Activated CD8-positive, alpha-beta memory T cell treated with anti-CD3 and anti-CD28 coated beads for 4 hours (primary cell): ENCODE results near the gene PRUNE2.
"Not testable (repeated sequence)": the region's sequence is repeated elsewhere in the genome, so short reads cannot be mapped to it uniquely, and the experiment has no call there.

Experiments
- DNase-seq, 2 donors: peaks; one replicate each; pipeline ENCODE4 v3.0.0-alpha.2; 2020; ENCODE audit warnings: low read depth in 2 of 2

Gene PRUNE2

DNA sequence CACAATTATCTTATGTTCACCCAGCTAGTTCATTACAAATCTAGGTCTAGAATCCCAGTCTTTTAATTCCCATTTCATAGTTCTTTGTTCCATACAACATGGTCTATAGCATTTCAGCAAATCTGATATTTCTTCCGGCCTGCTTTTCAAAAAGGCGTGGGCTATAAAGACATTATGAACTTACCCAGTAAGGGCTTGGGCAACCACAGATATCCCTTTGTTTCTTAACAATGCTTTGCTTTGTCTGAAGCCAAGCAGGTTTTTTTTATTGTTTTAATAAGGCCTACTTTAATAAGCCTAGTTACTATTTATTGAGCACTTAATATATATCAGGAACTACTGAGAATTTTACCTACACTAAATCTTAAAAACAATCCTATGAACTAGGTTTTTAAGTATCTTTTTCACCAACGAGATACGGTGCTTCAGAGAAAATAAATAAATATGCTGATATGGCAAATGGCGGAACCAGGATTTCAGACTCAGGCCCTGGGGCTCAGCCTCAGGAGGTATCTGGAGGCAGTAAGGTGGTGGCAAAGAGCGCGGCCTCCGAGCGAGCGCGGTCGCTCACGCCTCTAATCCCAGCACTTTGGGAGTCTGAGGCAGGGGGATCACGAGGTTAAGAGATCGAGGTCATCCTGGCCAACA, 112.0 kb downstream of the PRUNE2 start:
- DNase-seq = no peak

DNA sequence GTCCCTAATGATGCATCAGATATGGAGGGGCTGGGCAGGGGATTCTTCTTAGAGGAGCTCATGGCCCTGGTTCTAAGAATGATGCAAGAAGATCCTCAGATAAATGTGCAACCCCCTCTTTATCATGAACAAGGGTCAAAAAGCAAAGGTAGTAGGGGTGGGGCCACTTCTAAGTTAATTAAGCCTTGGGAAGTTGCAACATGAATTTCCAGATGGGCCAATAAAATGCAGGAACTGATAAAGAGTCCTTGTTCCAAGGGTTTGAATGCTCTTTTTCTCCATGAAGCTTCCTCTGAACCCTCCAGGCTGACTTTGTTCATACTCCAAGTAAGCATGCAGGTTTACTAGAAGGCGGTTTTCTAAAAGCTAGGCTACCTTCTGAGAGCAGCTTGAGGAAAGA, 116.1 kb downstream of the PRUNE2 start:
- no peak for DNase-seq

DNA sequence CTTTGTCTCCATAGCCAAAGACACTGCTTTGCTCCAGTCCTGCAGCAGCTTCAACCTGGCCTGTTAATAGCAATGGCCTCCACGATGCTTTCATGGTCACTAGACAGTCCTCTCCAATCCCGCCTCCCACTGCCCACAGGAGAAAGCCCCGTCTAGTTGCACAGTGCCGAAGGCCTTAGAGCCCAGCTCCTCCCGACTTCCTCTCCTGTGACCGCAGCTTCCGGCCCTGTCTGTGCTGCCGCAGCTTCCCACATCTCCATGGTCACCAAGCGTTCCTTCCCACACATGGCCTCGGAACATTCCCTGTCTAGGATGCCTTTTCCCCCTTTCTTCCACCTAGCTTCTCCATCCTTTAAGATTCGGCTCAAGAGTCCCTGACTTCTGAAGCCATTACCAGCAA, 118.2 kb downstream of the PRUNE2 start:
- DNase-seq = no peak

DNA sequence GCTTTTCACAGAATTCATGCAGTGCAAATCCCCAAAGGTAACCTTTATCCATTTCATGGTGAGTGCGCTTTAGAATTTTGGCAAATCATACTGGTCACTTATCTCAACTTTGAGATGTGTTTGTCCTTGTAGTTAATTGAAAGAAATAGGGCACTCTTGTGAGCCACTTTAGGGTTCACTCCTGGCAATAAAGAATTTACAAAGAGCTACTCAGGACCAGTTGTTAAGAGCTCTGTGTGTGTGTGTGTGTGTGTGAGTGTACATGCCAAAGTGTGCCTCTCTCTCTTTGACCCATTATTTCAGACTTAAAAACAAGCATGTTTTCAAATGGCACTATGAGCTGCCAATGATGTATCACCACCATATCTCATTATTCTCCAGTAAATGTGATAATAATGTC, 120.4 kb downstream of the PRUNE2 start:
- DNase-seq = no peak

DNA sequence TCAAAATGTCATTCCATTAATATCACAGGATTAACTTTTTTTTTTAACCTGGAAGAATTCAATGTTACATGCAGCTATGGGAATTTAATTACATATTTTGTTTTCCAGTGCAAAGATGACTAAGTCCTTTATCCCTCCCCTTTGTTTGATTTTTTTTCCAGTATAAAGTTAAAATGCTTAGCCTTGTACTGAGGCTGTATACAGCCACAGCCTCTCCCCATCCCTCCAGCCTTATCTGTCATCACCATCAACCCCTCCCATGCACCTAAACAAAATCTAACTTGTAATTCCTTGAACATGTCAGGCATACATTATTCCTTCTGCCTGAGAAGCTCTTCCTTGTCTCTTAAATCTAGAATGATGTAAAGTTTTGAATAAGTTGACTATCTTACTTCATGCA, 121.0 kb downstream of the PRUNE2 start:
- DNase-seq = no peak

DNA sequence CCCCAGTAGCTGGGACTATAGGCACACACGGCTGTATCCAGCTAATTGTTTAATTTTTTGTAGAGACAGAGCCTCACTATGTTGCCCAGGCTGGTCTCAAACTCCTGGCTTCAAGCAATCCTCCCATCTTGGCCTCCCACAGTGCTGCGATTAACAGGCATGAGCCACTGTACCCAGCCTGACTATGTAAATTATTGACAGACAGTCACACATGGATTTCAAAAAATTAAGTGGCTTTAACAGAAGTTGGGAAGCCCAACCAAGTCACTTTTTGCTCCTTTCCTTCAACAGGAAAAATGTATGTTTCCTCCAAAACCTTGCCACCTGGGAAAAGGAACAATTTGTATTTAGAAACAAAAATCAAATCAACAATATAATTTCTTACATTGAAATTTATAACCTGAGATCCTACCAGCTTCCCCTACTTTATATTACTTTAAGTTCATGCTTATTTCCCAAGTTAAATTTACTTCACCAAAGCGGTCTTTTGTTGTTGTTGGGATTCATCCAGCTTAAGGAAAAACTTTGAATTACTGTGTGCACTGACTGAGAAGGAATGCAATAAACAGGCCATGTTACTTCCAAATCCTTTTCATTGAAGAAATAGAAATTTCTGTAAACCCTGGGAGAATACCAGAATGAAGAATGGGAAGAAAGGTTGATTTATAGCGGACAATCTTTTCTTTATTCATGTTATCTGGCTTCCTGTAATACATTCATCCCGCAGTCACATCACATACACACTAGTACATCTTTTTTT, 133.0 kb downstream of the PRUNE2 start:
- DNase-seq = no peak

DNA sequence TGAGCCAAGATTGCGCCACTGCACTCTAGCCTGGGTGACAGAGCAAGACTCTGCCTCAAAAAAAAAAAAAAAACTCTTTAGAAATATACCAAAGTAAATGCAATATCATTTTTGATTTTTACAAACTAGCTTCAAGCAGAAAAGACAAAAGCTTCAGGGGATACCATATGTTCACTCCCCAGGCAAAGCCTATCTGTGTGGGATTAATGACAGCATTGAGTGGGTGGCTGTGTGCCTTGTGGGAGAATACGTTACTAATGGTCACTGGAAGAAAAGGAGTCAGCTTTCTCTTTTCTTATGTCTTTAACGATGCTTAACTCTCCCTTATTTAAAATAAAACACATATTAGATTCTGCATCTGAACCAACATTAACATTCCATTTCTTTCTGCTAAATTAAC, 139.8 kb downstream of the PRUNE2 start:
- no peak for DNase-seq

DNA sequence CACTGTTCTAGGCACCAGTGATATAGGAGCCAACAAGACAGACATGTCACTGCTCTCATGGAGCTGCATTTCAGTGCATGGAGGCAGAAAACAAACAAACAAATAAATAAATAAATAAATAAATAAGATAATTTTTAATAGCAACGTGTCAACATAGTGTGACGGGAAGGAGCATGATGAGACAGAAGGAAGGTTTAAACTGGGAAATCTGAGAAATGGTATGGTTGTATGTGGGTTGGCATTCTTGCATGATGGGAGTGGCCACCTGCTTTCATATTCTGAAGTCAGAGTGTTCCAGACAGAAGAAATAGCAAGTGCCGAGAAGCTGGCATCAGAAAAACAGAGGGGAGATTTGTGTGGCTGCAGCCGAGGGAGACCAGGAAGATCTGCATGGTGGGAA, 141.8 kb downstream of the PRUNE2 start, which contains the start of gene PCA3:
PCA3 (plus strand) TSS at position 301 of the 400 bp plus-strand sequence.
- no peak for DNase-seq

DNA sequence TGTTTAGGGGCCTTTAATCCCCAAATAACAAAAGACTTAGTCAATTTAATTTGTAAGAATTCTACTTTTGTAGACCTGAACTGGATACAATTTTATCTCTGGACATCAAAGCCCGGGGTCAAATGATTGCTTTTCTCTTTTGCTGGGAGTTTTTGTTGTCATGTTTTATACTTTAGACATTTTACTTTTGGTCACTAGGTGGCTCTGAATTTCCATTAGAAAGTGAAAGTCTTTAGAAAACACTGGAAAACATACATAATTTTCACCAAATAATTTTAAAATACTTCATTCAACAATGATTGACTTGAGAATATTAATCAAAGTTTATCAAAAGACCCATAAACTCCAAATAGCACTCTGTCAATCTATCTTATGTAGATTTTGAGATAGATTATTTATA, 144.5 kb downstream of the PRUNE2 start:
- DNase-seq = no peak

DNA sequence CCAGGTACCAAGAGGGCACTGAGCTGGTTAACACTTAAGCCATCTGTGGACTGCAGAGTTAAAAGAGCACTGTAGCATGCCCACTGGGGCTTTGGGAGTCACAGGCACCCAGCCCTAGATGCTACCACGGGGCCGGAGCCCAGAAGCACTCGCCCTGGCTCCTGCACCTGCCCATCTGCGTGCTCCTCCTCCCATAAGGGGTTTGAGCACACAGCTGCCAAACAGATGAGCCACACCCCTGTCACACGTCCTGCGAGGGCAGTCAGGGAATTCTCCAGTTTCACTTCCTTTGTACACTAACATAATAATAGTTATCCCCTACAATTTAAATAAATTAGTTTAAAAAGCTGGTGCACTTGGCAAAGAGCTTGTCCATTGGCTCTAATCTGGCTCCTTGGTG, 146.2 kb downstream of the PRUNE2 start:
- no peak for DNase-seq

DNA sequence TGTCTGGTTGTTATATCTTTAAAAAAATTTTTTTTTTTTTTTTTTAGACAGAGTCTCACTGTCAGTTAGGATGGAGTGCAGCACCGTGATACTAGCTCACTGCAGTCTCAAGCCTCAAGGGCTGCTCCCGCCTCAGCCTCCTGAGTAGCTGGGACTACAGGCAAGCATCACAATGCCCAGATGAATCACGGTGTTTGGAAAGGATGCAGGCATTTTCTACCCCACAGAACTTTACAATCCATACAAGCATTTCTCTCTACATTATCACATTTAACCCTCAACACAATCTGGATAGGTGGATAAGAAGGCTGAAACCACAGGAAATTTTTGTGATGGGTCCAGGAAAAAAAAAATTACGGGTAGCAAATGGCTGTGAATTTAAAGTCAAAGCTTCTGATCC, 147.4 kb downstream of the PRUNE2 start:
- DNase-seq = no peak

DNA sequence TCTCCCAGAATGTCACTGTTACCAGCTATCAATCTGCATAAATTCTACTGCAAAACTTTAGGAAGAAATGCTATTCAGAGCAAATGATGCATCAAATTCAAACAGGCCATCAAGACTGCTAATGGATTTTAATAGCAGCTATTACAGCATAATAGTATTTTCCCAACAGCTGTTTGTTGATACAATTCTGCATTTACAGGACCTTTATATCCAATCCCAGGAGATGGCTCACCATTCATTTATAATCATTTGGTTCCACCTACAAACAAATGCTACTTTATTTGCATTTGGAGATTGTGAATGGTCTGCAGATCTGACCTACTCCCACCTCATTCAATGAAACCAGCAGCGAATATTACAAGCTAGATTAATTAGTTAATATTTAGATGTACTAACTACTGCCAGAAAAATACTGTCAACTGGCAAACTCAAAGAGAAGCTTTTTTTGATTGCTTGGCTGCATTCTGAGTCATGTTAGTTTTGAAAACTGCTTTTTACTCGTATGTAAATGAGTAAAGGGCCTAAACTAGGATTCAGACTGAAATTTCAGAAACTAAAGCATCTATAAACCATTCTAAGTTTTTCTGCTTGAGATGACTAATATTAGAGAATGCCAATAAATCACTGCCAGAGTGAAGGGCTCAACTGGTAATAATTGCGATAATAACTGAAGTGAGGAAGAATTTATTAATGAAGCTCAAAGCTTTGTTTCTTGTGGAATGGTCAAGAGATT, 148.8 kb downstream of the PRUNE2 start:
- no peak for DNase-seq

DNA sequence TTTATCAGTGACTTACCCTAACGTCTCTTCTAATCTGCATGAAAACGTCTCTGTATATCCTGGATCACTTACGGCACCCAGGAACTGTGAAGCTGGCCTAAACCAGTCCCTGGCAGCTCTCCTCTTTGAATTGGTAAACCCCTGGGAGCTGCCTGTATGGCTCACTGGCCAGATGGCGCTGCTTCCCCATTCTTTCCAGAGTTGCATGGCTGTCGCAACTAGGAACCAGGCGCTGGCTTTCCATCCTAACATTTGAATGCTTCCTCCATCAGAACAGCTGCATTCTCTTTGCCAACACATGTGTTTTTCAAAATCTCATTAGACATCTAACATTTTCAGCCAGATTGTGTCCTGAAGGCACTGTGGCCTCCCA, 149.7 kb downstream of the PRUNE2 start:
- DNase-seq = no peak

DNA sequence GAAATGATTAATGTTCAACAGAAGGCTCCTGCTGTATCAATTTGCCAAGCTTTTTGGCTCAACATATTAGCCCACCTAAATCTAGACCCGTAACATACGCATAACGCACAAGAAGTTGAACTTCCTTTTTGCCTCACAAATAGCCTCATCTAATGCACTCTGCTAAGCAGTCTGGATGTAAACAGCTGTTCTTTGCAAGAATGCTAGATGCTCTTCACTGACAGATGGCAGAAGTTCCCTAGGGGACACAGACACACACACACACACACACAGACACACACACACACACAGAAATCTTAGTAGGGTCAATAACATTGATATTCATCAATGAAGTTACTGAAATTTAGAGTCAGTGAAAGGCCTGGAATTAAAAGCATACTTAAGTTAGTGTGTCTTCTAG, 154.9 kb downstream of the PRUNE2 start:
- no peak for DNase-seq

DNA sequence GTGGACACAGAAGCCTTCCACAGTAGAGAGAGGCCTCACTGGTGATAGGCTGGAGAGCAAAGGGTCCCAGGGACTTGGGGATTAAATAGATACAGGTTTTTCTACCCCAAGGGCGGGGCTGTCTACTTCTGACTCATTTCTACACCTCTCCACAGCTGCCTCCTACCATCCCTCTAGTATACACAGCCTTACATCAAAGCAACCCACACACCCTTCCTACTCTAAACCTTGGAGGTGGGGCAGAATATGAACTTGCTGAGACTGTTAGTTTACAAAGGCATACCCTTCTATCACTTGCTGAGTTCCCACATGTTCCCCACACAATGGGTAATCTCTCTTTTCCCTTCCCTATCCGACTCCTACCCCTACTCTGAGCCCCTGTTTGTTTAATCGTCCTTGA, 161.6 kb downstream of the PRUNE2 start:
- no peak for DNase-seq

DNA sequence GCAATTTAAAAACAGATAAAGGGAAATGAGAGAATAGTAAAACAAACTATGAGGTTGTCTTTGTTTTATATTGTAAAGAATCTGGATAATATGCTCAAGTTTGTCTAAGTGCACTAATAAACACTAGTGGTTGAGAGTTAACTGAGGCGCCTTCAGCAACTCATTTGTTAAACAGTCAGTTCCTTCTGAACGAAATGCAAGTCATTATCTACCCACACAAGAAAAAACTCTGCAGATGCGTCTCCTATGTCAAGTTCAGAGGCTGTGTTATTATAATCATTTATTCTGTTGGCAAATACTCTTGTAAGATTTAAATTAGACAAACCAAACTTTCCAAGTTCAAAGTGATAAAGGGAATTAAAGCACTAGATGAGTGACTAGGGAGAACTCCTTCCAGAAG, 162.0 kb downstream of the PRUNE2 start:
- DNase-seq = no peak

DNA sequence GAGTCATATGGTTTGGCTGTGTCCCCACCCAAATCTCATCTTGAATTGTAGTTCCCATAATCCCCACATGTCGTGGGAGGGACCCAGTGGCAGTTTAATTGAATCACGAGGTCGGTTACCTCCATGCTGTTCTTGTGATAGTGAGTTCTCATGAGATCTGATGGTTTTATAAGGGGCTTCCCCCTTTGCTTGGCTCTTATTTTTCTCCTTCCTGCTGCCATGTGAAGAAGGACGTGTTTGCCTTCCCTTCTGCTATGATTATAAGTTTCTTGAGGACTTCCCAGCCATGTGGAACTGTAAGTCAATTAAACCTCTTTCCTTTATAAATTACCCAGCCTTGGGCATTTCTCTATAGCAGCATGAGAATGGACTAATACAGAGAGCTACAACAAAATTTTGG, 163.0 kb downstream of the PRUNE2 start:
- not testable (repeated sequence) for DNase-seq

DNA sequence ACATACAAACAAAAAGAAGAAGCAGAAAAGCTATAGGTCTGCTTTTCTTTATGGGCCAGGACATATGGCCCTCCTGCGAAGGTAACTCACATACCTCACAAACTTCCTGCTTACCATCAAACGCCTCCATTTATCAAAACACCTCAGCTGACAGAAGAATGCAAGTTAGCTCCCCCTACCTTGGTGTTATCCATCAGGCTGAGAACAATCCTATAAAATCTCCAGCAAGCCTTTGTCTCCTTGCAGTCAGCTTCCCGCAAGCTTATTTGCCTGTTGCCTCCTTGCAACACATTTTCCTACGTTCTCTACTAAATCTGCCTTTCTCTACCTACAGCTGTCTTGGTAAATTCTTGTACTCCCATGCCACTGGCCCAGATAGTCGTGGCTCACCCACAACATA, 164.4 kb downstream of the PRUNE2 start:
- DNase-seq = no peak

DNA sequence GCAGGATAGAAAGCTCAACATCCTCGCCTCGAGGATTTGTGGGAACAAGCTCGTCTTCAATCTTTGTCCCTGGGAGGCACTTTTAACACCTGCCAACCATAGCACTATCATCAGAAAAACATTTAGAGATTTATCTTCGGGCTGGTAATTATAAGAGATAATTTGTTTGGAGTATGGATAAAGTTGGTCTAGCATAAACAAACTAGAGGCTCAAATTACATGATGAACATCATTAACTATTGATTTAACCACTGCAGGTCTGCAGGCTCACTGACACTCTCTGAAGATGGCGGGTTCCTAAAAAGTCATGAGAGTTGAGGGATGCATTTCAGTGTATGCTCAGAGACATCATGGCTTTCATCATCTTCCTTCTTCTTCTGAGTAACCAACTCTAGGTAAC, 167.5 kb downstream of the PRUNE2 start:
- no peak for DNase-seq

DNA sequence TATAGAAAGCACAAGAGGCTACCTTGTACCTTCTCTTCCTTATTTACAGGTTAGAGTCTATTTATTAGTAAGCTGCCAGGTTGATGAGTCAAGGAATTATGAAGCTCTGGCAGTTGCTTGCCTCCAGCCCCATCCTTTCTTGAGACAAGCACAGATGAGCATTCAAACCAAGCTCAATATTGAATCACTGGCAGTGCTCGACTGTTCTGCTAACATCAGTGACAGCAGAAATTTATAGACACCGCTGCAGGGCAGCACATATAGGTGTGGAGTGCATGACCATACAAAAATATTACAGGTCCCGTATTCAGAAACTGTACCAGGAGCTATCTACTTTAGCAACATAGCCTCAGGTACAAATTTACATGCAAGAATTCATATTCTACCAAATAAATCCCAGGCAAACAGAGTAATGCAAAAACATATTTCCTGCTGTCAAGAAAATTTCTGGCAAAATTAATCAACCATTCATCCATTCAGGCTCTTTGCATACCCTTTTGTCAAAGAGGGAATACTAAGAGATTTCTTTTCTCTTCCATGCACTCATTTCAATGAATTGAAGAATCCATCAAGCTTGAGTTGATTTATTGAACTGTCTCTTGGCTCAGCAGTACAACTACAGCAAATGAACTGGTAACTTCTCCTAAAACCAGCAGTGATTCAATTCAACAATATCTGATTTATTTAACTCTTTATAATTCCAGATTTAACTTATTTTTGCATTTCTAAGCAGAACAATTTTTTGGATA, 168.6 kb downstream of the PRUNE2 start:
- no peak for DNase-seq

DNA sequence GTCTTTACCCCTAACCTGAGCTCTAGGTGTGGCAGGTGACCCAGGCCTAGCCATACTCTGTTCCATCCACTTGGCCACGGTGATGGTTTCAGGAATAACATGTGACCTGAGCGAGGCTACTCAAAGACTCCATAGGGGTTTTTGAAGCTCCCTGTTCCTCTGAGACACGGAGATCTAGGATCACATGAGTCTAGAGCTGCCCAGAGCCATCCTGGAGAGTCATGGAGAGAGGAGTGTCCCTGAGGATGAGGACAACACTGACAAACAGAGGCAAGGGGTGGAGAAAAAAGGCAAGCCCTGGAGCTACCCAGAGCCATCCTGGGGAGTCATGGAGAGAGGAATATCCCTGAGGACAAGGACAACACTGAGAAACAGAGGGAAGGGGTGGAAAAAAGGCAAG, 171.2 kb downstream of the PRUNE2 start:
- no peak for DNase-seq

DNA sequence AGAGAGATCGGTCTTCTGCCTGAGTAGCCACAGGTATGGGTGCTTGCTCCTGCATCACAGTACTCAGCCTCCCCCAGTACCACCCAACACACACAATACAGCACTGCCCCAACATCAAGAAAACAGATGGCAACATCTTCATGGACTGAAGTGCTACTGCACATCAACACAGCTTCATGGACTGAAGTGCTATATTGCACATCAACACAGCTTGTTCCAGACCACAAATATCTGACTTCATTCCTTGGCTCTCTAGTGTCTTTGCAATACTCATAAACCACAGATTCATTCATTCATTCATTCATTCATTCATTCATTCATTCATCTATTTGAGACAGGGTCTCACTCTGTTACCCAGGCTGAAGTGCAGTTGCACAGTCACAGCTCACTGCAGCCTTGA, 172.8 kb downstream of the PRUNE2 start:
- no peak for DNase-seq
